Esophagus muscularis mucosa (tissue), 4 donors: ENCODE results near the gene USHBP1. TPM values are rescaled to one million over a fixed set of nuclear protein-coding genes. Genes with fewer than 3 reads are reported as not detected.

Experiments
- DNase-seq: peaks from one replicate; pipeline ENCODE4 v3.0.0-alpha.2; 2017; ENCODE audit errors: extremely low spot score
- H3K27ac ChIP-seq, 4 donors: fragments of 200-600 bp; sonication (generic); replicated peaks in 1 of 4; 1 replicate in 3 of 4; 2 replicates in 1 of 4; pipeline ENCODE4 v1.5.1; 2016 to 2019; ENCODE audit warnings: mild to moderate bottlenecking in 1 of 4
- H3K27me3 ChIP-seq, 4 donors: fragments of 200-600 bp; sonication (generic); one replicate each; pipeline versions ENCODE4 v1.5.1 to v1.6.0; 2016 to 2019
- H3K36me3 ChIP-seq, 4 donors: fragments of 200-600 bp; sonication (generic); one replicate each; pipeline ENCODE4 v1.5.1; 2016 to 2019
- H3K4me1 ChIP-seq, 4 donors: fragments of 200-600 bp; sonication (generic); one replicate each; pipeline ENCODE4 v1.5.1; 2016 to 2019
- H3K4me3 ChIP-seq, 4 donors: fragments of 200-600 bp; sonication (generic); 1 replicate in 2 of 4; 2 replicates in 2 of 4; pipeline ENCODE4 v1.5.1; 2016 to 2019; ENCODE audit warnings: mild to moderate bottlenecking in 4 of 4, moderate library complexity in 1 of 4
- H3K9me3 ChIP-seq, 4 donors: fragments of 200-600 bp; sonication (generic); 1 replicate in 3 of 4; 2 replicates in 1 of 4; pipeline ENCODE4 v1.5.1; 2016 to 2019
- EP300 ChIP-seq: sonication (generic); formaldehyde crosslinking; IDR thresholded peaks from one replicate; pipeline ENCODE4 v1.6.1; 2017; ENCODE audit warnings: antibody characterized with exemption
- POLR2A ChIP-seq: fragments of 450-650 bp; IDR thresholded peaks from one replicate; pipeline ENCODE4 v1.6.1; 2017; ENCODE audit warnings: antibody characterized with exemption, moderate library complexity, mild to moderate bottlenecking, low read depth
- POLR2AphosphoS5 ChIP-seq, 2 donors: sonication (generic); formaldehyde crosslinking; IDR thresholded peaks; one replicate each; pipeline ENCODE4 v1.6.1; 2017; ENCODE audit warnings: antibody characterized with exemption in 2 of 2
- WGBS: methylation state at CpG from one replicate; pipeline ENCODE4 v1.1.5; 2018; 5-methylcytosine and 5-hydroxymethylcytosine counted together
- intact Hi-C: fragments of 100-400 bp; cut with DNase I; formaldehyde crosslinking; loops from one replicate; pipeline ENCODE4 v1.15.1; 2023
- total RNA-seq, 4 donors: library from RNA; depleted of rRNA; stranded (reverse); fragments of >200 nt; gene quantifications; one replicate each; pipeline versions ENCODE4 v1.1.0 to v1.2.1, GENCODE V29; 2016
- TF ChIP-seq, protein P1 (sequence below), 3 experiments: fragments of 200-600 bp in 2 of 3; fragments of 450-650 bp in 1 of 3; sonication (generic) in 2 of 3; IDR thresholded peaks; one replicate each; pipeline ENCODE4 v1.5.1; 2017 to 2019; ENCODE audit warnings: antibody characterized with exemption in 3 of 3, mild to moderate bottlenecking in 2 of 3, moderate library complexity in 1 of 3

USHBP1 gene
- total RNA-seq, 4 donors from 2014 or later: 2.2 to 12.0 (median 6.3) TPM

DNA sequence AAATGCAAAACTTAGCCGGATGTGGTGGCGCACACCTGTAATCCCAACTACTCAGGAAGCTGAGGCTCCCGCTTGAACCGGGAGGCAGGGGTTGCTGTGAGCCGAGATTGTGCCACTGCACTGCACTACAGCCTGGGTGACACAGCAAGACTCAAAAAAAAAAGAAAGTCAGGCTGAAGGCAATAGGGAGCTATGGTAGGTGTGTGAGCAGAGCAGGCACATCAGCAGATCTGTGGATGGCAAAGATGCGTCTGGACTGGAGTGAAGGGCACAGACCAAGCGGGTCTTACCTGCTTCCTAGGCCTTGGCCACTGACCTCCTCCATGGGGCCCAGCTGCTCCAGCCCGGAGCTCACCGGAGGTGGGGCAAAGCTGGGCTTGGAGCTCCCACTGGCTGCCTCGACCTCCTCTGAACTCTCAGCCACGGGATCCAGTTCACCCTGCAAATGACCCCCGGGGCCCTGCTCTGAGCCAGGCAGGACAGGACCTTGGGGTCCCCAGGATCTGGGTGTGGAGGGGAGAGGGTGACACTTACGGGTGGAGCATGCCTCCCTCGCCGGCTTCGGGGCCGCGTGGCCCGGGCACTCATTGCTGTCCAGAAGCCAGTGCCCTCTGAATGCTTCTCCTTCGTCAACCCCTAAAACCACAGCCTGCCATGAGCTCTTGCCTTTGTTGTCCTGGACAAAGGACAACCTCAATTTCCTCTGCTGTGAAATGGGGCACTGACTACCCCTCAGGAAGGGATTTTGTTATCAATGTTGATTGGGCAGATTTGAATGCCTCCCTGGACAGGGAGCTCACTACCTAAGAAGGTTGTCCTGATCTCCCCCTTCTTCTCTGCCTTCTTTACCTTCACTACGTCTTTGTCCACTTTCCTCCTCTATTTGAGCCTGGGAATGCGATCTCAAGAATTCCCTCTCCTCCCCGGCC, 569 bp downstream of the USHBP1 start:
- H3K4me3 ChIP-seq: peak overlapping the region; percentile 23 to 55 (median 43)
- H3K9me3 ChIP-seq: peaks cover 0 to 10% (median 2%) of the 10 kb centered on the region in 4 donors
- TF ChIP-seq EP300 (no peak), POLR2AphosphoS5 (IDR thresholded peaks at IDR 0.05) (no peak), POLR2A (no peak)
- TF ChIP-seq, protein P1, sequence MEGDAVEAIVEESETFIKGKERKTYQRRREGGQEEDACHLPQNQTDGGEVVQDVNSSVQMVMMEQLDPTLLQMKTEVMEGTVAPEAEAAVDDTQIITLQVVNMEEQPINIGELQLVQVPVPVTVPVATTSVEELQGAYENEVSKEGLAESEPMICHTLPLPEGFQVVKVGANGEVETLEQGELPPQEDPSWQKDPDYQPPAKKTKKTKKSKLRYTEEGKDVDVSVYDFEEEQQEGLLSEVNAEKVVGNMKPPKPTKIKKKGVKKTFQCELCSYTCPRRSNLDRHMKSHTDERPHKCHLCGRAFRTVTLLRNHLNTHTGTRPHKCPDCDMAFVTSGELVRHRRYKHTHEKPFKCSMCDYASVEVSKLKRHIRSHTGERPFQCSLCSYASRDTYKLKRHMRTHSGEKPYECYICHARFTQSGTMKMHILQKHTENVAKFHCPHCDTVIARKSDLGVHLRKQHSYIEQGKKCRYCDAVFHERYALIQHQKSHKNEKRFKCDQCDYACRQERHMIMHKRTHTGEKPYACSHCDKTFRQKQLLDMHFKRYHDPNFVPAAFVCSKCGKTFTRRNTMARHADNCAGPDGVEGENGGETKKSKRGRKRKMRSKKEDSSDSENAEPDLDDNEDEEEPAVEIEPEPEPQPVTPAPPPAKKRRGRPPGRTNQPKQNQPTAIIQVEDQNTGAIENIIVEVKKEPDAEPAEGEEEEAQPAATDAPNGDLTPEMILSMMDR (IDR thresholded peaks at IDR 0.05): no peak
- H3K36me3 ChIP-seq: peaks cover 0 to 14% (median 7%) of the 10 kb centered on the region in 4 donors
- H3K27ac ChIP-seq: peak overlapping the region; percentile 42 to 63 (median 54)
- DNase-seq: no peak
- no peaks in the 10 kb centered on the region for H3K27me3 ChIP-seq
- peaks cover 12 to 15% (median 14%) of the 10 kb centered on the region in 4 donors for H3K4me1 ChIP-seq
- intact Hi-C loops: no loop called here
- WGBS: 82% methylated on average over 15 of the region's 23 CpGs

GRCh38 chr19:17262557-17262956, 2.0 kb downstream of the USHBP1 start:
- Histone ChIP-seq H3K4me1 (peaks cover under 1 to 3% (median under 1%) of the 10 kb centered on the region in 4 donors), H3K27ac (no peak overlapping the region), H3K36me3 (peaks cover 0 to 26% (median 3%) of the 10 kb centered on the region in 4 donors), H3K4me3 (peak overlapping the region; percentile 12 to 55 (median 20)), H3K9me3 (peaks cover 0 to 10% (median 2%) of the 10 kb centered on the region in 4 donors), H3K27me3 (no peaks in the 10 kb centered on the region)
- intact Hi-C loops: no loop called here
- DNase-seq: no peak
- WGBS: 73% methylated on average over 14 of the region's 16 CpGs
- TF ChIP-seq POLR2AphosphoS5 (IDR thresholded peaks at IDR 0.05) (no peak), EP300 (no peak), POLR2A (no peak)
- TF ChIP-seq, protein P1 (IDR thresholded peaks at IDR 0.05): no peak

GRCh38 chr19:17260842-17261325, 3.7 kb downstream of the USHBP1 start:
- no peak overlapping the region for H3K4me3 ChIP-seq
- no peaks in the 10 kb centered on the region for H3K4me1 ChIP-seq
- H3K9me3 ChIP-seq: peaks cover 0 to 10% (median 2%) of the 10 kb centered on the region in 4 donors
- peaks cover 0 to 33% (median 3%) of the 10 kb centered on the region in 4 donors for H3K36me3 ChIP-seq
- intact Hi-C loops: no loop called here
- 26% methylated on average over 15 of the region's 15 CpGs for WGBS
- H3K27me3 ChIP-seq: no peaks in the 10 kb centered on the region
- TF ChIP-seq EP300: no peak
- TF ChIP-seq POLR2AphosphoS5 (IDR thresholded peaks at IDR 0.05): peak in 1 of 2 donors; percentile 48
- TF ChIP-seq, protein P1 (IDR thresholded peaks at IDR 0.05): peak; percentile 82 to 96 (median 90)
- no peak overlapping the region for H3K27ac ChIP-seq
- no peak for DNase-seq

- 50% methylated on average over 1 of the region's 1 CpG for WGBS
- intact Hi-C loops: no loop called here
Measured at GRCh38 chr19:17259934-17260333, 4.6 kb downstream of the USHBP1 start.

More at GRCh38 chr19:17259934-17260333, 4.6 kb downstream of the USHBP1 start:
- Histone ChIP-seq H3K27ac (no peak overlapping the region), H3K9me3 (peaks cover 0 to 10% (median 2%) of the 10 kb centered on the region in 4 donors), H3K4me1 (no peaks in the 10 kb centered on the region), H3K36me3 (peaks cover 0 to 42% (median 3%) of the 10 kb centered on the region in 4 donors), H3K4me3 (no peak overlapping the region), H3K27me3 (no peaks in the 10 kb centered on the region)
- TF ChIP-seq EP300: no peak
- TF ChIP-seq, protein P1 (IDR thresholded peaks at IDR 0.05): no peak
- TF ChIP-seq POLR2AphosphoS5 (IDR thresholded peaks at IDR 0.05): no peak
- no peak for TF ChIP-seq POLR2A
- DNase-seq: no peak
